Suppressor macrophage (primary cell): Measurements from ENCODE around the gene CES4A.
A peak's percentile ranks its signal among the peaks of the same experiment; 100 is the strongest.
"Not testable (repeated sequence)": the region's sequence is repeated elsewhere in the genome, so short reads cannot be mapped to it uniquely, and the experiment has no call there.

ENCODE experiments used
- DNase-seq, 4 experiments: peaks; one replicate each; pipeline ENCODE4 v3.0.0-alpha.2; 2020 to 2022

Gene CES4A

DNA sequence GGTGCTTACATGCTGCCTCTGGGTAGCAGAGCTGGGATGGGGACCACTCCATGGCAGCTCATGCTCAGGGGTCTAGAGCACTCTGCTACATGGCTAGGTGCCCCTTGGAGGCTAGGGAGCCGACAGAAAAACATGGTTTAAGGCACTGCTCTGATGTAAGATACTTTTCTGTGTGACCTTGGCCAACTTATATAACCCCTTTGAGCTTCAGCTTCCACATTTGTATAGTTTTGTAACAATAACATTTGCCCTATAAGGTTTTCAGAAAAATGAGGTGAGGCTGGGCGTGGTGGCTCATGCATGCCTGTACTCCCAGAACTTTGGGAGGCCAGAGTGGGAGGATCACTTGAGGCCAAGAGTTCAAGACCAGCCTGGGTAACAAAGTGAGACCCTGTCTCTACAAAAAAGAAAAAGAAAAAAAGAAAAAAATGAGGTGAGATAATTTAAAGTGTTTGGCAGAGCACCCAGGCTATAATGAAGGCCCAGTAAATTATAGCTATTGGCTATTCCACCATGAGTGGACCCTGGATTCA is 3.2 kb downstream of the CES4A start:
- no peak for DNase-seq

DNA sequence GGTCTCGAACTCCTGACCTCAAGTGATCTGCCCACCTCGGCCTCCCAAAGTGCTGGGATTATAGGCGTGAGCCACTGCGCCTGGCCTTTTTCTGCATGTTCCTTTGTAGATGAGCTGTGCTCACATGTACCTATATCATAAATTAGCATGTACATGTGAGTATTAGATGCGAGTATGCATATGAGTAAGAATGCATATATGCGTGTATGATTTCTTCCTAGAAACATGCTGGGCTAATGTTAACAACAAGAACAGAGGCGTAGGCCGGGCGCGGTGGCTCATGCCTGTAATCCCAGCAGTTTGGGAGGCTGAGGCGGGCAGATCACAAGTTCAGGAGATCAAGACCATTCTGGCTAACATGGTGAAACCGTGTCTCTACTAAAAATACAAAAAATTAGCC is 5.2 kb downstream of the CES4A start:
- not testable (repeated sequence) for DNase-seq

DNA sequence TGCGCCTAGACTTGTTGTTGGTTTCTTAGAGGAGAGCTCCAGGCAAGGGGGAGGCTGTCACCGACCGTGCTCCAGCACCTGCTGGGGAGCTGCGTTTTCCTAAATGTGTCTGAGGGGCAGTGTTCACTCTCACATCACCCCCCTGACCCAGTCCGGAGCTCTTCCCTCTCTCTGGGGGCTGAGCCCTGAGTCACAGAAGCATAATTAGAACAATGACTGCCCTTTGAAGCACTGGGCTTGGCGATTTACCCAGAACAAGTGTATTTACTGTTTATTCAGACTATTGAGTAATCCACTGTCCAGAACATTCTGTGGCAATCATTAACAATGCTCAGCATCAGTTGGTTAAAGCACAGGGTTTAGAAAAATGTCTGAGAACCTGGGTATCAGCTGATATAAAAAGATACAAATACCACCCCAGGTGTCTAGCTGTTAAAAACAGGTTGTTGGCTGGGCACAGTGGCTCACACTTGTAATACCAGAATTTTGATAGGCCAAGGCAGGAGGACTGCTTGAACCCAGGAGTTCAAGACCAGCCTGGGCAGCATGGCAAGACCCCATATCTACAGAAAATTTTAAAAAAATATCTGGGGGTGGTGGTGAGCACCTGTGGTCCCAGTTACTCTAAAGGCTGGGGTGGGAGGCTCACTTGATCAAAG is 8.1 kb downstream of the CES4A start:
- DNase-seq, result no peak

DNA sequence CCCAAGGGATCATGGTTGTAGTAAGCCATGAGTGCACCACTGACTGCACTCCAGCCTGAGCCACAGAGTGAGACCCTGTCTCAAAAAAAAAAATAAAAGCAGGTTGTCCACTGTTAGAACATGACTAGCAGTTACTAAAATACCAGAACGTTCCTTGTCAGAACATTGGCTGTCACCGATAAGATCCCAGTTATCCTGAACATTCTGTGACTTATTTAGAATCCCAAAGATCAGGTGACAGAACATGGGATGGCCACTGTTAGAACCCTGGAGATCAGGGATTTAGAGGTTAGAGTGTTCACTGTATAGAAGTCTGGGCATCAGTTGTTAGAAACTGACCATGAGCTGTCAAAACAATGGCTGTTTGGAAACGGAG is 8.6 kb downstream of the CES4A start:
- DNase-seq, result no peak

DNA sequence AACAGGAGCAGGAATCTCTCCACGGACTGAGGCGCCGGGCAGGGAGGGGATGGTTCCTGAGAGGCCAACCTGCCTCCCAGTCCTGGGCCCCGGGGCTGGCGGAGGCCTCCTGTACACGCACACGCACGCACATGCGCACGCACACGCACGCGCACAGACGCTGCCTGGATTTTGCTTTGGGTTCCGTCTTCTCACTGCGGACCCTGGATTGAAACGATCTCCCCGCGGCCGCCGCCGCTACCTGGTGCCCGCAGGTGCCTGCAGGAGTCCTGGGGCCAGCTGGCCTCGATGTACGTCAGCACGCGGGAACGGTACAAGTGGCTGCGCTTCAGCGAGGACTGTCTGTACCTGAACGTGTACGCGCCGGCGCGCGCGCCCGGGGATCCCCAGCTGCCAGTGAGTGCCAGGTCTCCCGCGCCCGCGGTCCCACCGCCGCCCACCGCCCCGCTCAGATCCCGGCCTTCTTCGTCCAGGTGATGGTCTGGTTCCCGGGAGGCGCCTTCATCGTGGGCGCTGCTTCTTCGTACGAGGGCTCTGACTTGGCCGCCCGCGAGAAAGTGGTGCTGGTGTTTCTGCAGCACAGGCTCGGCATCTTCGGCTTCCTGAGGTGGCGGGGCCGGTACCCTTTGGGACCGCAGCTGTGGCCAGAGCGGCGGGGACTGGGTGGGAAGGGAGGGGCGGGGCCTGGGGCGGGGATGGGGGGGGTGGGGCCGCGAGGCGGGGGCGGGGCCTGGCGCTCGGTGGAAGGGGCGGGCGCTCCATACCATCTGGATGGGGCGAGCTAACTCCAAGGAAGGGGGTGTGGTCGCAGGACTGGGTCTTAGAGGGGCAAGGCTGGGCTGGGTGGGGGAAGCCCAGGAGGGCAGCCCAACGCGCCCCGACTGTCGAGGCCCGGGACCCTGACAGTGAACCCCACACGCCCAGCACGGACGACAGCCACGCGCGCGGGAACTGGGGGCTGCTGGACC is 12.3 kb downstream of the CES4A start:
- peak in 3 of 4 experiments; percentile 31 to 63 (median 52) for DNase-seq

DNA sequence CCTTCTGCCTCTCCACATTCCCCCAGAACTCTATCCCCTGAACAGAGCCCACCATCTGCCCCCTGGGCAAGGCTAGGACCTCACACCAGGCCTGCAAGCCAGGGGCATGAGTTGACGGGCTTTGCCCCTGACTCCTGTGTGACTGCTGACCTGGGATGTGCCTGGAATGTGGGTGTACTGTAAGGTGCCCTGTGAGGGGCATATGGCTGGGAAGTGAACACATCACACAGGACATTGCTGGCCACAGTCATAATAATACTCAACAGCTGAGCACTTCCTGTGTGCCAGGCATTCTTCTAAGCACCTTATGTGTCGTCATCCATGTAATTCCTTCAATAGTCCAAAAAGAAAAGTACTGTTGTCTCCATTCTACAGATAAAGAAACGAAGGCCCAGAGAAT is 13.3 kb downstream of the CES4A start:
- DNase-seq, result no peak

DNA sequence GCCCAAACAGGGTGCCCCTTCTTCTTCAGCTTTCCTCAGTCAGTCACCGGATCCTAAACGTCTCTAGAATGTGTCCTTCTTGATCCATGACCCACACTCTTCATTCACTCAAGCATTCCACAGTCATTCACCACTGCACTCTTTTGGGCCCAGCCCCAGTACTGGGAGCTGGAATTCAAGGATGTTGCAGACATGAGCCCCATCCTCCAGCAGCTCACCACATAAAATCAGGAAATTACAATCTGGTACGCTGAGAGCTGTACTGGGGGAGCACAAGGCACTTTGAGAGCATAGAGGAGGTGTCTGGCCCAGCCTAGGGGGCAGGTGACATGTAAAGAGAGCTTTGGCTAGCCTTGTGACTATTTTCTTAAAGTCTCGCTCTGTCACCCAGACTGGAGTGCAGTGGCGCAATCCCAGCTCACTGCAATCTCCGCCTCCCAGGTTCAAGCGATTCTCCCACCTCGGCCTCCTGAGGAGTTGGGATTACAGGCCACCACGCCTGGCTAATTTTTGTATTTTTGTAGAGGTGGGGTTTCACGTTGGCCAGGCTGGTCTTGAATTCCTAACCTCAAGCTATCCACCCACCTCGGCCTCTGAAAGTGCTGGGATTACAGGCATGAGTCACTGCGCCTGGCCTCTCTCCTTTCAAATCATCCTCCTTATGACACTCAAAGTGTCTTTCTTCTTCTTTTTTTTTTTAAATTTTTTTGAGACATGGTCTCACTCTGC is 18.7 kb downstream of the CES4A start:
- DNase-seq, result peak in 3 of 4 experiments; percentile 42 to 52 (median 45)

DNA sequence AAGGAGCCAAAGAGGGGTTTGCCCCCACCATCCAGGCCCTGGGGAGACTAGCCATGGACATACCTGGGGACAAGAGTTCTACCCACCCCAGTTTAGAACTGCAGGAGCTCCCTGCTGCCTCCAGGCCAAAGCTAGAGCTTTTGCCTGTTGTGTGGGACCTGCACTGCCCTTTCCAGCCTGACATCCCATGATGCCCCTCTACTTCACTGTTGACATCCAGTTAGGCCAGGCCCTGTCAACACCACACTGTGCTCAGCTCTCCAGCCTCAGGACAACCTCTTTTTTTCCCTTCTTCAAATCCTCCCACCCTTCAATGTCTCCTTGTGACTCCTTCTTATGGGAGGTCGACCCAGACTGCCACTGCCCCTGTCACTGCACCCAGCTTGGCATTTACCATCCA is 20.8 kb downstream of the CES4A start:
- DNase-seq, result no peak

DNA sequence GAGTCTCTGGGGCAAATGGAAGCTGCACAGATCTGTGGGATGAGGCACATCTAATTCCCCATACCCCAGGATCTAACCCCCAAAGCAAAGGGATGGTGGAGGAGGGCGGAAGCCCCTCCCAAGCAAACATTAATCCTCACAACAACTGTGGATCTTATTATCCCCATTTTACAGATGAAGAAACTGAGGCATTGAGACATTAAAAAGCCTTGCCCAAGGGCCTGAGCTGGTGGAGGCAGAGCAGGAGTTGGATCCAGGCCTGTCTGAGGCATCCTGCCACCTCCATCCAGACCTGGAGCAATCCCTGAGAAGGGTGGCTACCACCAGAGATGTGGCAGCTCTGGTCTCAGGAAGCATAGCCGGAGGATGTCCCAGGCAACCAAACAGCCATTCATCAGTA is 22.9 kb downstream of the CES4A start:
- DNase-seq, result no peak

DNA sequence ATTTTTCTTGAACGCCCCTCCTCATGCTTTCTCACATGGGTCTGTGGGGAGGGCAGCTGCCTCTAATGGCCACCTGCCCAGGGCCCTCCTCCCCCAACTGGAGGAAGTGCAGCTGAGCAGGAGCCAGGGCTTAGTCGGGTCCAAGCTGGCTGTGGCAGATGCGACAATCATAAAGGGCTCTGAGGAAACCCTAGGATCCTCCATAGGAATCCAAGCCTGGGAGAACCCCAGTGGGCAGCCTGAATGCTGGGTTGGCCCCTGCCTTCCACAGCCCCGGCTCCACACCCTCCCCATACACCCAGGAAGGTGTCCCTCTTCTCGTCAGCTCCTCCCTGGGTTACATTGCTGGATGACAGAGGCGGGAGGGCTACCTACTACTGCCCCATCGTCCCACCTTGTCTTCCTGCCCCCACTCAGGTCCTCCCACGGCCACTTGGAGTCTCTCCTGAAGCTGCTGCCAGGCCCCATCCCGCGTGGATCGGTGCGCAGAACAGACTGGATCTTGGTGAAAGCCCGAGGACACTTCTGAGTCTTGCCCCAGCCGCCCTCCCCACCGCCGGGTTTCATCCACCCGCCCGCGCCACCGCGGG is 24.9 kb downstream of the CES4A start:
- no peak for DNase-seq

DNA sequence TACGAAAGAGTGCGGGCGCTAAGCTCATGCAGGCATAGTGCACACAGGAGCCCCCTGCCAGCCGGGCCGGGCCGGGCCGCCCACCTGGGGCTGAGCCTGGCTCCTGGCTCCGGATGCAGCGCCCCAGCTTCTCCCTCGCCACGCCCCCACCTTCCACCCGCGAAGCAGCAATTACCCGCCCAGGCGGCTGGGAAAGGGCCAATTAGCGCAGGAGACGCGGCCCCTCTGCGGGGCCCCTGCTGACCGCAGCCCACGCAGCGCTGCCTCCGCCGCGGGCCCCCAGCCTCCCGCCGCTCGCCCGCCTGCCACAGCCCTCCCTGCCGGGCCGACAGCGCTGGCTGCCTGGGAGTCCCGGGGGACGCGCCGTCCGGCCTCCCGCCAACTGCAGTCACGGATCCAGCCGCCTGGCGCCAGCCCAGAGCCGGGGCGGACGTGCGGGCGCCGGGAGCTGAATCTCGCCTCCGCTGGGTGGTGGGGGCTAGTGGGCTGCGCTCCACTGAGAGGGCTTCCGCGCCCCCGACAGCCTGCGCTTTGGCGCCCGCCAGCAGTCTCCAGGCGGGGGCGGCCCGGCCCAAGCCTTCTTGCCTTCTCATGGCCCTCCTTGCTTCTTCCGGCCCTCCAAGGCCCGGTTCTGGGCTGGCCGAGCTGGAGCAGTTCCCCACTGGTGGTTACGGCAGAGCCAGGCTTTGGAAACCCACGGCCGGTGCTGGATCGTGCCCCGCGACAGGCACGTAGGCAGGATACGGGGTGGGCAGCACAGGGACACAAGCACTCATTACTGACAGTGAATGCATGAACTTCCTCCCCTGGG is 25.6 kb downstream of the CES4A start:
- DNase-seq, result peak; percentile 24 to 74 (median 50)

DNA sequence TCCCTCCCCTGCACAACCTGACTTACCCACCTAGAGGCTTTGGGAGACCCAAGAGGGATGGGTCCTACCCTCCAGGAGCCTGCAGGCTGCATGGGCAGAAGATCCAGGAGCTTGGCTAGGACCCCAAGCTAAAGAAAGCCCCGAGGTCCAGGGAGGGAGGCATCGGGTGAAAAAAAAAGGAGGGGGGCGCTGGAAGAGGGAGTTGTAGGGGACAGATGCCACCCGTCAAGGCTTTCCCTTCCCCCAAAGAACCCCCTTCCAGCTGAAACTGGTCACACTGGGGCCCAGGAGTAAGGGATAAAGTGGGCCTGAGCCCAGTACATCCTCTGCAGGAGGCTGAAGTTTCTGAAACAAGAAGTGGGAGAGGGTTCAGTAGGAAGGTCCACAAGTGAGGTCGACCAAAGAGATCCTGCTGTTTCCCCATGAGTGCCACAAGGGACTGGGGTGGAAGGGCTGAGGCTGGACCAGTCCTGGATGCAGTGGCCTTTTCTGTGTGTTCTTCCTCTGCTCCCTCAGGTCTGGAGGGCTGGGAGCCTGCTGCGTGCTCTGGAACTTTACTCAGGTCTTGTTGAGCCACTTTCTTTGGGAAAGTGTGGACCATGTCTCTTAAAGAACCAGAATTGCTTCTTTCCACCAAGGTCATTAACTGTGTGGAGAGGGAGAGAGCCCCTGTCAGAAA is 26.4 kb downstream of the CES4A start:
- no peak for DNase-seq

DNA sequence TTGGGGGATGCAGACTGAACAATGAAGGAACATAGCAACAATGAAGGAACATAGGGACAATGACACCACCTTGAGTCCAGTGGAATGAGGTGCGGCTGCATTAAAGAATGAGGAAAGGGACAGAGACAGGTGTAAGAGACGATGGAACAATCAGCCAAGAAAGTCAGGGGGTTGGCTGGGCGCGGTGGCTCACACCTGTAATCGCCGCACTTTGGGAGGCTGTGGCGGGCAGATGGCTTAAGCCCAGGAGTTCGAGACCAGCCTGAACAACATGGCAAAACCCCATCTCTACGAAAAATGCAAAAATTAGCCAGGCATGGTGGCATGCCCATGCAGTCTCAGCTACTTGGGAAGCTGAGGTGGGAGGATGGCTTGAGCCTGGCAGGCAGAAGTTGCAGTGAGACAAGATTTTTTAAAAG is 26.9 kb downstream of the CES4A start:
- DNase-seq, result no peak

DNA sequence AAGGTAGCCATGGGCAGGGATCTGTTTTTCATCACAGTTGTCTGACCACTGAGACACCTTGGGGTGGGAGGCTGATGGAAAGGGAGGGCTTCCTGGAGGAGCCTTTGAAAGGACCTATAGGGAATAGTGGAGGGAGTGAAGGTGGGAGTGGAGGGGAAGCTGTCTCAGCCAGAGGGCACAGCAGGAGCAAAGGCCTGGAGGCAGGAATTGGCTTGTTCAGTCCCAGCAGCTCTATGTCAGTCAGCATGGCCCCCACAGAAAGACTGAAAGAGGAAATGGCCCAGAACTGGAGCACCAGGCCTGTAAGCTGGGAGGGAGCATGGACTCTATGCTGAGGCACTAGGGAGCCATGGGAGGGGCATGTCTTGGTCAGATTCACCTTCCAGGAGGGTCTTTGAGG is 27.8 kb downstream of the CES4A start:
- DNase-seq, result peak in 2 of 4 experiments; percentile 20

DNA sequence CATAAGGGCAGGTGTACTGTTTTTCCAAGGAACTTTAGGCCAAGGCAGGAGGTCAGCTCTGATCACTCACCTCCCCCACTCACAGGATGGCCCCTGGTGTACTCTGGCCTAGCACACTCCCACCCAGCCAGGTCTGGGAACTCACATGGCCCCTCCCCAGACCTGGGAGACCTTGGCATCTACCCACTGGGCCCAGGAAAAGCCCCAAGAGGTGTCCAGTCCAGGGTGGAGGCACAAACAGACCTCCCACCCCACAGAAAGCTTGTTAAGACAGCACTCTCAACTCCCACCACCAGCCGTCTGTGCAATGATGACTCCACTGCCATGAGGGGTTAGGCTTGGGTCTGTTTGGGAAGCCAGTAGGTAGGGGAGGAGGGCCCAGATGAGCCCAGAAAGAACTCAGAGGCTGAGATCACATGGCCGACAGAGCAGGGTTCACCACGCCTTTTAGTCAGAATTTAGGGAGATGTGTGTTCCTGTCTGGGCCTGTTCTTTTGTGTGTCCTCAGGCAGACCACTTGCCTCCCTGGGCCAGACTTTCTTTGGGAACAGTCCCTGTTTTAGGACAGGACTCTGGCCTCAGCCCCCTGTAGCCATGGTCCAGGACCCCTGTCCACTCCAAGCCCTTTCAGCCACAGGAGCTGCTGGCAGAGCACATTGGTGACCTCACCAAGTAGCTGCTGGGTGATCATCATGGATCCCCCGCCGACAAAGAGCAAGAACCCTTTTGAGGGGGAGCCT is 28.5 kb downstream of the CES4A start:
- DNase-seq, result no peak

DNA sequence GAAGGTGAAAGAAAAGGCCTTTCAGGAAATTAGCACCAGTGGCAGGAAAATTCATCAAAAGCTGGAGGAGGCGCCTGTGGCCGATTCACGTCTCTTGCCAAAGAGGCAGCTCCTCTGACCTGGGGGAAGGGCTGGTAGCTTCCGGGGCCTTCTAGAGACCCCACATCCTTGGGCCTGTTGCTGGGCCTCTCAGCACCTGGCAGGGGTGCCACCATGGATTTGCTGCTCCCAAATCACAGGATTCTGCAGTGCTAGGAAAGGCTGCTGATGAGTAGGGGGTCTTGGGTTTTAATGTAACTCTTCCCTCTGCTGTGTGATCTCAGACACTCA is 29.0 kb downstream of the CES4A start:
- no peak for DNase-seq

DNA sequence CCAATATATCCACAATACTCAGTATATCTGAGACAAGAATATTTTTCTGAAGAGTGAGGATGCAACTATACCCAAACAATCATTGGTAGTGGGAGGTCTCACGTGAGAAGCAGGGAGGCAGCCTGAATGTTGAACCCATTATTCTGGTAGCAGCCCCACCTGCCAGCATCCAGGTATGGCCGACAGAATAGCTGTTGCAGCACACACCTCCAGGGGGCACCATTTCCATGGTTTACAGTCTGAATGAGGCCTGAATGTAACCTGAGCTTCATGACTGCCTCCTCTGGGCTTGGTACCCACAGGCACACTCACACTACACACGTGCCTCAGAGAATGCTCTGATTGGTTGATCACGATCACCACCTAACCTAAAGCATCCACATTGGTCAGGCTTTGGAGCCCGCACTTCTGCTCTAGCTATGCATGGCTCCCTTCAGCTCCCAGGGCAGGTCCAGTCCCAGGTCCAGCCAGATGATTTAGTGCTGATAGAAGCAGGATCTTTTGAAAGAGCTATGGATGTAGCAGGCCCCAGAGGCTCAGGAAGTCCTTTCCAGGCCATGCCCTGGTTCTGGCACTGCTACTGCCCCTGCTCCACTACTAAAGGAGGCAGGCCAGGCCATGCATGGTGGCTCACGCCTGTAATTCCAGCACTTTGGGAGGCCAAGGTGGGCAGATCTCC is 29.6 kb downstream of the CES4A start:
- DNase-seq, result peak; percentile 78 to 85 (median 81)

DNA sequence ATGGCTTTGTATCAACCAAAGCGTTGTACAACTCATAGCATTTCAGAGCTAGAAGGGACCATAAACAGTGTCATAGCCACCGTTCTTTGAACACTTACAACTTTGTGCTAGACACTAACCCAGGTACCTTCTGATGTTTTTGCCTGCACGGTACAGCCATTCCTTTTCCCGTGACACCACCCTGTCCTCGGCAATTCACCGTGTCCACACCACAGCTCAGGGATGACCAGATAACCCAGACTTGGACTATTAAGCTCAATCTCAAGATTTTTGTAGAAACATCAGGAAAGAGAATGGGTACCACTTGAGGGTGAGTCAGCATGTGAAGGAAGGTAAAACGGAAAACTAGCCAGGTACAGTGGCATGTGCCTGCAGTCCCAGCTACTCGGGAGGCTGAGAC is 30.8 kb downstream of the CES4A start:
- DNase-seq, result no peak

DNA sequence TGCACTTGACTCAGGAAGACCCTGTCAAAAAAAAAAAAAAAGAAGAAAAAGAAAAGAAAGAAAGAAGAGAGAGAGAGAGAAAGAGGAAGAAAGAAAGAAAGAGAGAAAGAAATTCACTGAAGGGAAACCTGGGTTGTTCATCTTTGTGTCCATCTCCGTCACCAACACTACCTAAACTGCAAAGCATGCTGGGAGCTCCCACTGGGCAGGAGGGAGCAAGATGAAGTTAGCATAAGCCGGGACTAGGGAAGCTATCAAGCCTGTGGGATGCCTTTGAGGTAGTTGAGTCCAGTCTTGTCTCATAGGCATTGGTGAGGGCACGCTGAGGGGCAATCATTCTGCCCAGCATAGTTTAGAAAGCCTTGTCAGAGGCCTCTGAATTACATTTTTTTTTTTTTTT is 32.9 kb downstream of the CES4A start:
- DNase-seq, result no peak
